SU-DHL-6 (cell line): ENCODE data around the gene CORO7.

Source experiments
- H2AFZ ChIP-seq: fragments of 200-600 bp; sonication (generic); 2 replicates; pipeline ENCODE4 v1.6.1; 2014; ENCODE audit warnings: low read depth, mild to moderate bottlenecking, moderate library complexity, mixed read lengths, antibody characterized with exemption, low read length; ENCODE audit not compliant: severe bottlenecking
- H3F3A ChIP-seq: fragments of 200-600 bp; shearing (Covaris generic); 2 replicates; pipeline ENCODE4 v1.6.0; 2016; ENCODE audit warnings: antibody characterized with exemption, mild to moderate bottlenecking; ENCODE audit not compliant: insufficient read depth
- H3K27ac ChIP-seq: fragments of 200-600 bp; sonication (generic); 2 replicates; pipeline ENCODE4 v1.5.1; 2016; ENCODE audit warnings: low read depth, mild to moderate bottlenecking, low read length, moderate library complexity, mixed read lengths
- H3K27me3 ChIP-seq: fragments of 200-600 bp; sonication (generic), shearing (Covaris generic); 2 replicates; pipeline ENCODE4 v1.6.0; 2014; ENCODE audit warnings: mild to moderate bottlenecking, low read length
- H3K36me3 ChIP-seq: fragments of 200-600 bp; sonication (generic); 2 replicates; pipeline ENCODE4 v1.6.1; 2014; ENCODE audit warnings: mild to moderate bottlenecking, low read length, mixed read lengths
- H3K4me2 ChIP-seq: fragments of 300-600, 200-600 bp; shearing (Covaris generic), sonication (generic); 2 replicates; pipeline ENCODE4 v1.6.0; 2014; ENCODE audit warnings: low read length, low read depth, mild to moderate bottlenecking; ENCODE audit not compliant: poor library complexity, severe bottlenecking
- H3K4me3 ChIP-seq: fragments of 200-600 bp; sonication (generic); 2 replicates; pipeline ENCODE4 v1.5.1; 2014; ENCODE audit warnings: antibody characterized with exemption, low read length, mild to moderate bottlenecking, mixed read lengths; ENCODE audit not compliant: insufficient read depth, poor library complexity, severe bottlenecking
- H3K79me2 ChIP-seq: fragments of 200-600 bp; sonication (generic); 2 replicates; pipeline ENCODE4 v1.6.1; 2014; ENCODE audit warnings: mild to moderate bottlenecking, low read length, moderate library complexity; ENCODE audit not compliant: insufficient read depth
- H3K9ac ChIP-seq: fragments of 200-600 bp; sonication (generic); 2 replicates; pipeline ENCODE4 v1.7.0; 2014; ENCODE audit warnings: mild to moderate bottlenecking, low read length
- H3K9me2 ChIP-seq: fragments of 200-600 bp; sonication (generic); replicated peaks from 2 replicates; pipeline ENCODE4 v1.6.1; 2014; ENCODE audit warnings: low read length; ENCODE audit not compliant: insufficient read depth
- H3K9me3 ChIP-seq: fragments of 200-600 bp; sonication (generic); 2 replicates; pipeline ENCODE4 v1.6.1; 2014; ENCODE audit warnings: low read length, mixed read lengths; ENCODE audit not compliant: insufficient read depth
- H4K20me1 ChIP-seq: fragments of 200-600 bp; sonication (generic); 2 replicates; pipeline ENCODE4 v1.6.1; 2014; ENCODE audit warnings: low read depth, mild to moderate bottlenecking, antibody characterized with exemption, low read length, moderate library complexity, mixed read lengths
- EZH2phosphoT487 ChIP-seq: fragments of 200-600 bp; sonication (generic), shearing (Covaris generic); conservative IDR thresholded peaks from 2 replicates; pipeline ENCODE4 v1.6.1; 2018; ENCODE audit warnings: mild to moderate bottlenecking, antibody characterized with exemption, low read length, moderate library complexity, mixed read lengths
- TF ChIP-seq, protein P1 (sequence below): fragments of 200-600 bp; sonication (generic); IDR thresholded peaks from one replicate; pipeline ENCODE4 v1.5.1; 2017; ENCODE audit warnings: antibody characterized with exemption, mild to moderate bottlenecking, low read length, moderate library complexity; ENCODE audit not compliant: insufficient read depth, poor library complexity, severe bottlenecking

The CORO7 gene

DNA sequence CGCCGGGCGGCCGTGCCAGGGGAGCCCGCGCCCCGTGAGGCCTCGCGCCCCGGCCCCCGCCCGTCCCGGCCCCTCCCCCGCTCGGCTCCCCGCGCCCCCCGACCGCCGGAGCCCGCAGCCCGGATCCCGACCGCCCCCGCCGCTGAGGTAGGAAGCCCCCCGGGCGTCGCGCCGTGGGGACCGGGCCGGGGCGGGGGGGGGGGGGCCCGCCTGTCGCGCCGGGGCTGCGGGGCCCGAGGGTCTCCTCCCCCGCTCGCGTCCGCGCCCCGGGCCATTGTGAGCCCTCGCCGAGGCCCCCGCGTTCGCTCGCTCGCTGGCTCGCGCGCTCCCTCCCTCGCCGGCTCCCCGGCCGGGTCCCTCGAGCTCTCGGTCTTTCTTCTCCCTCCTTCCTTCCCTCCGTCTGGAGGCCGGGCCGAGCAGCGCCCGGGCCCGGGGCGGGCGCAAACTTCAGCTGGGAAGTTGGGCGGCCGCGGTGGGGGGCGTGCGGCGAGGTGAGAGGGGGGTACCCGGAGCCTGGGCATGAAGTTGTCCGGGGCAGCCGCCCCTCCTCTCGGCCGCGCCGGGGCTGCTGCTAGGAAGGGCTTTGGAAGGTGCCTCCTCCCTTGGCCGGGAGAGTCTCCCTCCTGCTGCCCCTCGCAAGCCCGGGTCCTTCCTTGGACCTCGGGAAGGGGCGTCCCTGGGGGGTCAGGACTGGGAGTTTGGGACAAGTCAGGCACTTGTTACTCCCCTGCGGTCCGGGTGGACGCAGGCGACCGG is 100.1 kb downstream of the CORO7 start:
- peak overlapping the region; percentile 32 for H3K4me2 ChIP-seq
- no peaks in the 10 kb centered on the region for H3F3A ChIP-seq
- H3K9me2 ChIP-seq = no peaks in the 10 kb centered on the region
- H2AFZ ChIP-seq = no peak overlapping the region
- no peaks in the 10 kb centered on the region for H3K79me2 ChIP-seq
- peak overlapping the region; percentile 16; the same call in 1 of the 2 replicates for H3K9ac ChIP-seq
- no peaks in the 10 kb centered on the region for H4K20me1 ChIP-seq
- H3K27ac ChIP-seq = no peak overlapping the region
- no peaks in the 10 kb centered on the region for H3K27me3 ChIP-seq
- no peaks in the 10 kb centered on the region for H3K9me3 ChIP-seq
- no peaks in the 10 kb centered on the region for H3K36me3 ChIP-seq
- no peak overlapping the region for H3K4me3 ChIP-seq
- TF ChIP-seq, protein P1, sequence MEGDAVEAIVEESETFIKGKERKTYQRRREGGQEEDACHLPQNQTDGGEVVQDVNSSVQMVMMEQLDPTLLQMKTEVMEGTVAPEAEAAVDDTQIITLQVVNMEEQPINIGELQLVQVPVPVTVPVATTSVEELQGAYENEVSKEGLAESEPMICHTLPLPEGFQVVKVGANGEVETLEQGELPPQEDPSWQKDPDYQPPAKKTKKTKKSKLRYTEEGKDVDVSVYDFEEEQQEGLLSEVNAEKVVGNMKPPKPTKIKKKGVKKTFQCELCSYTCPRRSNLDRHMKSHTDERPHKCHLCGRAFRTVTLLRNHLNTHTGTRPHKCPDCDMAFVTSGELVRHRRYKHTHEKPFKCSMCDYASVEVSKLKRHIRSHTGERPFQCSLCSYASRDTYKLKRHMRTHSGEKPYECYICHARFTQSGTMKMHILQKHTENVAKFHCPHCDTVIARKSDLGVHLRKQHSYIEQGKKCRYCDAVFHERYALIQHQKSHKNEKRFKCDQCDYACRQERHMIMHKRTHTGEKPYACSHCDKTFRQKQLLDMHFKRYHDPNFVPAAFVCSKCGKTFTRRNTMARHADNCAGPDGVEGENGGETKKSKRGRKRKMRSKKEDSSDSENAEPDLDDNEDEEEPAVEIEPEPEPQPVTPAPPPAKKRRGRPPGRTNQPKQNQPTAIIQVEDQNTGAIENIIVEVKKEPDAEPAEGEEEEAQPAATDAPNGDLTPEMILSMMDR = no peak
- TF ChIP-seq EZH2phosphoT487 = no peak

DNA sequence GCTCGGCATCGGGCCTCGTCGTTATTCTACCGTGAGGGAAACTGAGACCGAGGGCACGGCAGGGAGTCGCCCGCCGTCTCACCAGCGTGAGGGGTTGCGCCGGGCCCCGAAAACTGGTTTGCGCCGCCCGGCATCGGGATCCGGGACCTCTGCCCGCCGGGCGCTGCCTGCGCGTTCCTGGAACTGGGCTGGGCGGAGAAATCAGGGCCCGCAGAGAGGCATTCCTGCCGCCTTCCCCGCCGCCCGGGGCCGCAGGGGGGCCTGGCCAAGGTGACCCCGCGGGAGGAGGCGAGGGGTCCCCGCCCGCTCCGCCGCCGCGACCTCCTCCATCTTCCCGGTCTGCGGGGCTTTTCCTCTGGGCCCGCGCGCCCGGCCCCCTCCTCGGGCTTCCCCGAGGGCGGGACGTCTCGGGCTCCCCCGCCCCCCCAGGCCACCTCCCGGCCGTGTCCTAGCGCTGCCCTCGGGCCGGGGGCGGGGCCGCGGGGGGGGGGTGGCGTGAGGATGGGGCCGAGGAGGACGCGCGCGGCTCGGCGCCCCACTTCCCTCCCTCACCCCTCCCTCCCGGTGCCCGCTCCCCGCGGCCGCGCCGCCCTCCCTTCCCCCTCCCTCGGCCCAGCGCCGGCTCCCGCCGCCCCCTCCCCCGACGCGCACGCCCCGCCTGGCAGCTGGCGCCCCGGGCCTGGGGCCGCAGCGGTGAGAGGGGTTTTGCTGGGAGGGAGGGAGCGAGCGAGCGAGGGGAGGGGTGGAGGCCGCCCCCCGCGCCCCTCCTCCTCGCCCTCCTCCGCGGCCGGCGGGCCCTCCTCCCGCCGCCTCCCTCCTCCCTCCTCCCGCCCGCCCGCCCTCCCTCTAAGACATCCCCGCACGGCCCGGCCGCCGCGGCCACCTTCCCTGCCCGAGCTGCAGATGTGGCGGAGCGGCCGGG is 100.9 kb downstream of the CORO7 start, which contains the start of gene GLIS2:
Gene GLIS2 (plus strand): TSS at position 882 of the 922 bp plus-strand sequence. CDS start 16,214 bp downstream, outside the sequence.
- peak within 1 kb of the TSS; percentile 60 for H3K4me2 ChIP-seq
- H3K4me3 ChIP-seq = peak within 1 kb of the TSS; percentile 44
- peak within 1 kb of the TSS; percentile 24 for H2AFZ ChIP-seq
- no peaks in the 10 kb centered on the region for H3K9me2 ChIP-seq
- H3F3A ChIP-seq = no peaks in the 10 kb centered on the region
- no peak within 1 kb of the TSS for H3K27ac ChIP-seq
- H3K9me3 ChIP-seq = no peaks in the 10 kb centered on the region
- H4K20me1 ChIP-seq = no peaks in the 10 kb centered on the region
- 0 out of 2 replicates have a peak, but pooled peaks have one; percentile 67 for TF ChIP-seq EZH2phosphoT487
- TF ChIP-seq, protein P1 = no peak
- H3K36me3 ChIP-seq = no peaks in the 10 kb centered on the region
- peak within 1 kb of the TSS; percentile 39; the same call in 1 of the 2 replicates for H3K9ac ChIP-seq
- no peaks in the 10 kb centered on the region for H3K79me2 ChIP-seq
- no peaks in the 10 kb centered on the region for H3K27me3 ChIP-seq

DNA sequence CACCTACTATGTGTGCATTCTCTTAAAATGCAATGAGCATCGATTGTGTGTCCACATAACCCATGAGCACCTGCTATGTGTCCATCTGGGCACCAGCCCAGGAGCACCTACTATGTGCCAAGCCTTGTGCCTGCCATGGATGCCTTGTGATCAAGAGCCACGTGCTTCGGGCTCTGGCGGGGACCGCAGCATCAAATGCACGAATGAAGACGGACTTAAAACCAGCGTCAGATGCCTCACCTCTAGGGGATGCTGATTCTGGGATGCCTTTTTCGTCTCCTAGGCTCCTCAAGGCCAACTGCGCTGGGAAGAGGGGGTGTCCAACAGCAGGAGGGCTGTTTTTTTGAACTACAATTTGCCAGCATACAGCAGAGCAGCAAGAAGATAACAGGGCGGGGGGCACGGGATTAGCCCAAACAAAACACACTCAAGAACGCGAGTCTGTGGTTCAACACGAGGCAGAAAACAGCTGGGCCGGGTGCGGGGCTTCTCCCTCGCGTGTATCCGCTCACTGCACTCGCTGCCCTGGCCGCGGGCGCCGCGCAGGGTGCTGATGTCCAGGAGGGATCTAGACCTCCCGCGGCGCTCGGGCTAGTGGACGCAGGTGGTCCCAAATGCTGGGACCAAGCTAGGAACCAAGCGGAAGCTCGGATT is 101.7 kb downstream of the CORO7 start:
- peak overlapping the region; percentile 39; the same call in 1 of the 2 replicates for H3K9ac ChIP-seq
- no peaks in the 10 kb centered on the region for H3K9me3 ChIP-seq
- H3K36me3 ChIP-seq = no peaks in the 10 kb centered on the region
- H3K9me2 ChIP-seq = no peaks in the 10 kb centered on the region
- no peak overlapping the region for H3K4me3 ChIP-seq
- H3K79me2 ChIP-seq = no peaks in the 10 kb centered on the region
- no peaks in the 10 kb centered on the region for H3K27me3 ChIP-seq
- H2AFZ ChIP-seq = peak overlapping the region; percentile 24
- H4K20me1 ChIP-seq = no peaks in the 10 kb centered on the region
- TF ChIP-seq, protein P1 = no peak
- TF ChIP-seq EZH2phosphoT487 = peak; percentile 96; the same call in 1 of the 2 replicates
- H3K4me2 ChIP-seq = peak overlapping the region; percentile 60
- H3F3A ChIP-seq = peaks cover under 1% of the 10 kb centered on the region; the same call in 1 of the 2 replicates
- H3K27ac ChIP-seq = no peak overlapping the region
